ENCODE data around the gene NOTO.

NOTO gene

DNA sequence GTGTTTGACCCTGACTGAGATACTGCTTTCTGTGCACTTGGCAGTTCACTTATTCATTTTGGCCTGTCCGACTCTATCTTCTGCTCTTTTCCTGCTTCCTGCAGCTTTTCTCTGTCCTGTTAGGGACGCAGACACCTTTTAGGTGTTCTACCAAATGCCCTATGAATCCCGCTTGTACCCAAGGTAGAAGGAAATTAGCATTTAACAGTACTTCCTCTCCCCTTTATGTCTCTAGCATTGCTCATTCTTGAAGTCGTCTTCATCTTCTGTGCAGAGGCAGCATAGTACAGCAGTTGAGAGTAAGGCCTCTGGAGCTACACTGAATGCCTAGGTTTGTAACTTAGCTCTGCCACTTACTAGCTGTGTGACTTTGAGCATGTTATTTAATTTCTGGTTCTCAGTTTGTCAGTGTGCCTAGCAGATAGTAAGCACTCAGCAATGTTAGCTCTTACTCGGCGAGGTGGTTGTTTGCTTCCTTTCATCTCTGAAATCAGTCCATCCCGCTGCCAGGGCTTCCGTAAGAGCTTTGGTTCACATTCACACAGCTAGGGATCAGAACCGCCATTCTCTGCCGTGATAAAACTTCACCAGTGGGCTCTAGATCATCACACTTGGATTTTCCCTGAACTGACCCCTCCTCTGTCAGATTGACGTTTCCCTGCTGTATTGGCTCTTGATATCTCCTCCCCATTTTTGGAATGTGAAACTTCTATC lies 33.1 kb downstream of the NOTO start:
- DNase-seq: no peak

DNA sequence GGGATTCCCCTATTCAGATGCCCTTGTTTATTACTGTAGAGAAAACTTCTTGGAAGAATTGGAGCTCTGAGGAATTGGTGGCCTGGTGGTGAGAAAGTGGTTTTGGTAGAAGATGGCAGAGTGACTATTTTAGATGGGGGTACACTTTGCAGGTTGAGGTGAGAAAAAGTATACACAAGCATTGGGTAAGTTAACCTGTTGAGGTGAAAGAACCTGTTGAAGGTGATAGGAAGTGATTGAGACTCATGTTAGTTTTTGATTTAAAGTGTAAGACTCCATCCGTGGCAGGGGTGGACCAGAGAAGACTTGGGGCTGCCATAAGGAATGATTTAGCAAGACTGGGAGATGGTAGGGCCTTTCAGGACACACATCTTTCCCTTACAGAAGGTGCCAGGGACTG lies 34.8 kb downstream of the NOTO start:
- DNase-seq: no peak

DNA sequence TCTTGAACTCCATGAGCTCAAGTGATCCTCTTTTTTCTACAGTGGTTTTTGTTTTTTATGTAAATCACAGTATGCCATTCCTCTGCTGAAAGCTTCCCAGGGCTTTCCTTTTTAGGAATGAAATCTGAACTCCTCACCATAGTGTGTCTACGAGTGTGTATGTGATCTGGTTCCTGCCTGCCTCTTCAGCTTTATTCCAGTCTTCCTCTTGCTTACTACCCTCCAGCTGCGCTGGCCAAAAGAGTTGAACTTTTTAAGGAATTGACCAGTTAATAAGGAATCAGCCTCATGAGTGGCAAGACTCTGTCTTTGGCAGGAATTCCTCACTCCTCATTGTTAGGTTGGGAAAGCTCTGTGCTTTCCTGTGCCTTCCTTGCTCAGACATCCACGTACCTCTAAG lies 35.8 kb downstream of the NOTO start:
- DNase-seq: no peak

DNA sequence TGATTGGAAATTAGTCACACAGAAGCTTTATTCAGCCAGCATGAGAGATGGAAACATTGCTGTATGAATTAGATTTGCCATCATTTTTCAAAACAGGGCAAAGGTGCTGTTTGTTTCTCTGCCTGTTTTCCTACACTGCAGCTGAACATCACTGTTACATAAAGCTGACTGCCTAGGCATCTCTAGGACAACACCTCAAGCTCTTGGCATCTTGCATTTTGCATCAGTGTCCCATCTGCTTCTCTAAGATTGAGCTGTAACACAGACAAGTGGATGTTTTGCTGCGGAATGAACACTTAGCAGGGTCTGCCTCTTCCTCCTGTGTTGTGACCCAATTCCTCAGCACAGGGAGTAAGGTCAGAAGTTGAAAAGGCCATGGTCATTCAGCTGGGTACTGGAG lies 36.6 kb downstream of the NOTO start:
- no peak for DNase-seq

DNA sequence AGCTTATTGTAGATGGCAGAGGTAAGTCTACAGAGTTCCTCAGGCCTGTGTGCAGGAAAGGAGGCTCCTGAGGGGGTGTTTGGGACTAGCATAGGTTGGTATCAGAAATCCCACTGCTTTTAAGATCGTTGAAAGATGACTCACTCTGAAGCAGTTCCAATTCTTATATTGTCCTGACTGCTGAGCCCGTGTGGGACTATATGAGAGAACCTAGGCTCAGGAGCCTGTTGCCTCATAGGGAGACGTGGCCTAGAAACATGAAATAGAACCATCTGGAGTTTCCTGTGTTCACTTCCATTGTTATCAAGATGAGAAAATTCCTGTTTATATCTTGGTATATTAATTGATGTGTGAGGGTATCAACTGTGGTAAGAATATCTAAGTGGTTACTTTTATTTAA lies 37.4 kb downstream of the NOTO start:
- DNase-seq: no peak

DNA sequence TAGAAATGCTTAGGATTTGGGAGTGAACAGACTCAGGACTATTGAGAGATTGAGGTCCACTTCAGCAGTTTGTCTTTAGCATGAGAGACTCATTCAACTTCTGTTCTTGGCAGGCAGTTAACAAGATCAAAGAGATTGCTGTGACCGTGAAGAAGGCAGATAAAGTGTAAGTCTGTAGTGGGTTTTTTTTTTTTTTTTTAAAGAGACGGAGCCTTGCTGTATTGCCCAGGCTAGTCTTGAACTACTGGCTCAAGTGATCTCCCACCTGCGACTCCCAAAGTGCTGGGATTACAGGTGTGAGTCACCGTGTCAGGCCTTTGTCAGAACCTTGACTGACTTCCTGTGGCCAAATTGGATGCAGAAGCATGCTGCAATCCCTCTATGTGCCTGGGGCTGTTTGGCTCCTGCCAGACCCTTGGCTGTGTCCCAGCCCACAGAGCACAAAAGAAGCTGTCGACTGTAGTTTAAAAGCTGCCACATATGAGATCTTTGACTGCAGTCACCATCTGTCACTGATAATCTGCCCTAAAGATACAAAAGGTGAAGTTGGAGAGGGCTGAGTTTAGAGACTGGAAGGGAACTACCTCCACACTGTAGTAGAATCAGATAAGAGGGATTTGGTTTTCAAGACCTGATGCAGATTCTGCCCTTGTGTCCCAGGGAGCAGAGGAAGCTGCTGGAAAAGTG lies 41.7 kb downstream of the NOTO start:
- DNase-seq: no peak

DNA sequence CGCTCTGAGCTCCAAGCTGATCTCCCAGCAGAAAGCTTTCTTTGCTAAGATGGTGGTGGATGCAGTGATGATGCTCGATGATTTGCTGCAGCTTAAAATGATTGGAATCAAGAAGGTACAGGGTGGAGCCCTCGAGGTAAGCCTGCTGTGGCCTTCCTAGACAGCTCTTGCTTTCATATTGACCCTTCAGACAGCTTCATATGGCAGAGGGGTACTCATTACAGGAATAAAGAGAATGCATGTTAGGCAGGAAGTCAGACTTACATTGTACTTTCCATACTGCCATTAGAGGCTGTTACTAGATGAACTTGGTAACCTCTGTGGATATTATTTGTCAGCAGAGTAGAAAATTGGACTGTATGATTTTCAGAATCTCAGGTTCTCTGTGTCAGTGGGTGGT lies 42.2 kb downstream of the NOTO start:
- DNase-seq: no peak

DNA sequence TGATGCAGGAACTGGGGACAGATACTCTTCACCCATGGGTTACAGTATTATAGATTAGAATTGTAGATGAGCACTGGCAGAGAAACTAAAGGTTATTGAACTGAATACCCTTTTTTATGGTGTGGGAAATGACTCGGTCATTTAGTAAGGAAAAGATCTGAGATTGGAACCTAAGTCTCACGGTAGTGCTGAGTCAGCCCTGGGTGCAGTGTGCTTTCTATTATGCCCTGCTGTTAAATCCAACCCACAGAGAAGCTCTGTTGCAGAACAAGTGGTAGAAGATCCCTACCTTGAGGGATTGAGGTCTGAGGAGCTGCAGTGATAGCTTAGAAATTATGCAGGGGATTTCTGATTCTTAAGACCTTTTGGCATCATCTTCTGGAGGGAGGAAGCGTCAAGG lies 44.5 kb downstream of the NOTO start:
- DNase-seq: no peak

DNA sequence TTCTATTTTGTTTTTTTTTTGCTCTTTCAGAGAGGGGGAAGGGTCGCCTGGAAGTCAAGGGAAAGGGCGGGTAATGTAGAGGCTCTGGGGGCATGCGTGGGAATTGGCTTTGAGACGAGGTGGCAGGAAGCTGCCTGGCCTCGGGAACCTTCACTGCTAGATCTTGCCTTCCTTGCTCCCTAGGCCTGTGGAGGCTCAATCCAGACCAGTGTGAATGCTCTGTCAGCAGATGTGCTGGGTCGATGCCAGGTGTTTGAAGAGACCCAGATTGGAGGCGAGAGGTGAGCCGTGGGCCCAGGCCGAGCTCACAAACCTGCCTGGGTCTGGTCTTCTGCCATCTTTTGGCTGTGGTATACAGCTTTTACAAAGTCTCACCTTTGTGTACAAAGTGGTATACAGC lies 47.3 kb downstream of the NOTO start:
- no peak for DNase-seq

DNA sequence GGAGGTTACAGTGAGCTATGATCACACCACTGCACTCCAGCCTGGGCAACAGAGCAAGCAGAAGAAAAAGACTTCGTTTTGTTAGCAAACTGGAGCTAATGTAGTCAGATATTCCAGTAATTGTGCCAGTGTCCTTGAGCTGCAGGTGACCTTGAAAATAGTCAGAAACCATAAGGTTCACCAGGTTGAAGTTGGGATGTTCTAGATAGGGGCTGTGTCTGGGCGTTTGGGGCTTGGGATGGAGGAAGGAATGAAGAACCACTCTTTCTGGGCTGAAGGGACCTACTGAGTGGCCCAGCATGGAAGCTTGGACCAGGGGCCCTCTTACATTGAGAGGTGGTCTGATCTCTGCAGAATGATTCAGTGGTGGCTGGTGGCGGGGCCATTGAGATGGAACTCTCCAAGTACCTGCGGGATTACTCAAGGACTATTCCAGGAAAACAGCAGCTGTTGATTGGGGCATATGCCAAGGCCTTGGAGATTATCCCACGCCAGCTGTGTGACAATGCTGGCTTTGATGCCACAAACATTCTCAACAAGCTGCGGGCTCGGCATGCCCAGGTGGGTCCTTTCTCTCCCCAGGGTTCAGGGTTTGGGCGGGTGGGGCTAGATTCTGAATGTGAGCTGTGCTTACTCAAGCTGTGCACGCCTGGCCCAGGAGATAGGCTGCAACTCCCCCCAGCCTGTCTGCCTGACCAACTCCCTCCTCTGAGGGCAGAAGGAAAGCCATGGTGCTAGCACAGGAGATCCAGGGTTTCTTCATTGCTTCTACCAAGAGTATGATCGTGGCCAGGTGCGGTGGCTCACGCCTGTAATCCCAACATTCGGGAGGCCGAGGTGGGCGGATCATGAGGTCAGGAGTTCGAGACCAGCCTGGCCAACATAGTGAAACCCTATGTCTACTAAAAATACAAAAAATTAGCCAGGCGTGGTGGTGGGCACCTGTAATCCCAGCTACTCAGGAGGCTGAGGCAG lies 48.8 kb downstream of the NOTO start:
- DNase-seq: no peak

DNA sequence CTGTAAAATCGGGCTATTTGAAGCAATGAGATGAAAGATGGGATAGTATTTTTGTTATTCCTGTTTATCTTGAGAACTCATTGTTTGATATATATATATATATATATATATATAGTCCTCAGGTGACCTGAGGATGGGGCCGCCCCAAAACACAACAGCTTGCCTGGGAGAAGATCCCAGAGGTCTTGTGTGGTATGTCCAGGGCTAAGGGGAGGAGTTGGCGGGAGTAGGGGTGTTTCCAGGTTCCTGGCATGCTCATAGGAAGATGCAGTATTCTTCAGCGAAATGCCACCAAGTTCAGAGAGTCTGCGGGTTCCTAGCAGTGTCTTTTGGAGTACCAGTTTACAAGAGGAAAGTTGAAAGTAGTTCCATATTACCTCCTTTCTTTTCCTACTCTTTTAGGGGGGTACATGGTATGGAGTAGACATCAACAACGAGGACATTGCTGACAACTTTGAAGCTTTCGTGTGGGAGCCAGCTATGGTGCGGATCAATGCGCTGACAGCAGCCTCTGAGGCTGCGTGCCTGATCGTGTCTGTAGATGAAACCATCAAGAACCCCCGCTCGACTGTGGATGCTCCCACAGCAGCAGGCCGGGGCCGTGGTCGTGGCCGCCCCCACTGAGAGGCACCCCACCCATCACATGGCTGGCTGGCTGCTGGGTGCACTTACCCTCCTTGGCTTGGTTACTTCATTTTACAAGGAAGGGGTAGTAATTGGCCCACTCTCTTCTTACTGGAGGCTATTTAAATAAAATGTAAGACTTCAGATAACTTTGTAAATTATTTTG lies 50.1 kb downstream of the NOTO start:
- no peak for DNase-seq

DNA sequence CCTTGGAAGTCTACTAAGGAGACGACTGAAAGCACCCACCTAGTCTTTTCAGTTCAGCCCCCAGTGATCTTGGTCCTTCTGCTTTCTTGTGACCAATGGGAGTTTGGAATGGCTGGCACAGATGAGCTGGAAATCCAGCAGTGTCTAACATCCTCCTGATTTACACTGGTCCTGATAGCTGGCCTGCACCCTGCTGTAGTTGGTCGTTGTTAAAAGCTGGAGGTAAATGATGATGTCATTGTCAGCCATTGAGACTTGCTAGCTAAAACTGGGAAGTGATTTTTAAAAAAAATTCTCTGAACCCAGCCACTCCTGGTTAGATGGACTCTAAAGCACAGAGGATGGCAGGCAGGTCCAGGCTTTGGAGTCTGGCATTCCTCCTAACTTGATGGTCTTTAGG lies 51.0 kb downstream of the NOTO start:
- DNase-seq: no peak

DNA sequence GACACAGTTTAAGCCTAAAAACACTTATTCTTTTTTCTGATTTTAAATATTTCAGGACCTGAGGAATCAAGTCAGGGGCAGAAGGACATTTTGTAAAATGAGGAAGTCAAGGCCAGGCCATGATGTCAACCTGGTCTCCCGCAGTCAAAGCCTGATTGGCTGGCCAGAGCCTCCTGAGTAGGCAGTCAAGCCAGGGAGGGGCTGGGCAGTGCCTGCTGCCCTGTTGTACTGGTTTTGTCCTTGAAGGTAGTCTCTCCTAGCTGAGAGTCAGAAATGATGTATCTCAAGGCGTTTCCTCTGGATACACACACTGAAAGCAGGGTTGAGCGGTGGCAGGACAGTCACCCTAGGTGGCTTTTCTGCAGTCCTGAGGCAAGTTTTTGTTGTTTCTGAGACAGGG lies 51.5 kb downstream of the NOTO start:
- DNase-seq: no peak

DNA sequence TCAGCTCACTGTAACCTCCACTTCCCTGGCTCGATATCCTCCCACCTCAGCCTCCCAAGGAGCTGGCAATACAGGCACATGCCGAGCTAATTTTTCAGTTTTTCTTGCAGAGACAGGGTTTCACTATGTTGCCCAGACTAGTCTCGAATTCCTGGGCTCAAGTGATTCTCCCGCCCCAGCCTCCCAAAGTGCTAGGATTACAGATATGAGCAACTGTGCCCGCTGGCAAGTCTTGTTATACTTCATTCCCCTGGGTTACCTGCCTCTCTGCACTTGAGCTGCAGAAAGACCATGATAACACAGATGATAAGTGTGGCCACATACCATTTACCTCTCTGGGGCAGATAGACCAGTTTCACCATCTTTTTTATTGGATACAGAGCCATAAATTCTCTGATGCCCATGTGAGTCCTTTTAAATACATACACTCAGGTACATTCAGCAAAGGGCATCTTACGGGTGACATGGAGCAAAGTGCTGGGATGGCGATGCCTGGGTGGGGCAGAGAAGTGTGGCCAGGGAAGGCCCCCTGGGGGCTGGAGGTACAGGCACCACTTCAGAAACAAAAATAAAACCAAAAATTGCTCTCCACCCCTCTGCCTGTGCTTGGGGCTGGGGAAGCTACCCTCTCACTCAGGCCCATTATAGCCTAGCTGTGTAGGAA lies 52.1 kb downstream of the NOTO start:
- DNase-seq: no peak

DNA sequence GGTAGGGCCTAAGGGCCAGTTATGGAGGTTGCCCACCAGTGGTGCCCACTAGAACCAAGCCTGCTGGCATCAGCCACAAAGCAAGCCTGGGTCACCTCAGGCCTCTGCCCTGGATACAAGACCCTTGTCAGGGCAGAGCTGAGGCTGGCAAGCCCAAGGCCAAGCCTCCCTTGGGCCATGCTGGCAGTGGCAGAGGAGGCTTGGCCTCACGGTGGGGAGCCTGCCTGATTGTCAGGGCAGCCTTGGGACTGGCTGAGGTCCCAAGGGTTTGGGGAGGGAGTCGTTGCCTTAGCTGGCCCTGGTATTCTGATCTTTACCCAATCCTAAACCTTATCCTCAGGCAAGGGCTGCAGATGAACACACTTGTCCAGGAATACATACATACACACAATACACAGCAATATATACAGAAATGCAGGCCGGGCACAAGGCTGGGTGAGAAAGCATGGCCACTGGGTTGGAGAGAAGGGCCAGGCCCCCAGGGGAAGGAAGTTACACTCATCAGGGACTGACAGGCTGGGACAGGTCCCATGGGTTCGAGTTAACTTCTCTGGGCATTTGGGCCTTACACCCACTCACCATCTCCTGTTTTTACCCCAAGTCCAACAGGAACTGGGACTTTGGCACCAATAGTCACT lies 52.8 kb downstream of the NOTO start:
- no peak for DNase-seq

DNA sequence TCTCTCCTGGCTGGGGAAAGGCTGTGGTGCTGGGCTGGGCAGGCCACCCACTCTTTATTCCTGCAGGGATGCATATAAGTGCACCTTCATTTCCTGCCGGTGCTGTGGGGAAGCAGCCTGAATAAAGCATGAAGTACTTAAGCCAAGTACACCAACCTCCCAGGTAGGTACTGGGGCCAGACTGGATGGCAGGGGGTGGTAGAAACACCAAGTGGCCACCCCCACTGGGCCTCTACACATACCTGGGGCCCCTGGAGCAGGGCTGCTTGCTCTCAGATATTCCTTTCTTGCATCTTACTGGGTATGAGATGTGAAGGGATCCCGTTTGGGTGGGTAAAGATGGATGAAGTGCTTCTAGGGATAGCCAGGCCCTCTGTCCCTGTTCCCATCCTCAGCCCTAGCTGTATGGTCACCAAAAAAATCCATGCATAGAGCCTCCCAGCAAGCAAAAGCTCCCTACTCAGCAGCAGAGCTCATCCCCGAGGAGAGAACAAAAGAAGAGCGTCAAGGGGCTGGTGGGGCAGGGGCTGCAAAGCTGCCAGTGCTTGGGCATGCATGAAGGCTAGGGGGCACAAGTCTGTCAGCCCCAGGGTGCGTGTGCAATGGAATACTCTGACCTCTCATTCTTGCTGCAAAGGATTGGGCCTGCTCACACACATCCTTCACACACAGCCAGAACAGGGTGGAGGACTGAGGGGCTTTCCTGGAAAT lies 53.7 kb downstream of the NOTO start:
- no peak for DNase-seq

DNA sequence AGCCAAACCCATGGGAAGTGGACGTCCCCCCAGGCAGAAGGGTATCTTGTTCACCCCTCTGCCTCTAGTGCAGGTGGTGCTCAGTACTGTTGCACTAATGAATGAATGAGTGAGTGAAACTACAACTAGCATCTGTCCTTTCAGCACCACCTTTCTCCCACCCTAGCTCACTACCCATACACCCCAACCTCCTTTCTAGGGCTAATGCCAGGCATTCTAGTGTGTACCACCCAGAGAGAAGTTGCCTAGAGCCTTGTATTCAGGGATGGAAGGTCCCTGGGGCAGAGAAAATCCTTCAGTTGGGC lies 54.2 kb downstream of the NOTO start:
- no peak for DNase-seq

DNA sequence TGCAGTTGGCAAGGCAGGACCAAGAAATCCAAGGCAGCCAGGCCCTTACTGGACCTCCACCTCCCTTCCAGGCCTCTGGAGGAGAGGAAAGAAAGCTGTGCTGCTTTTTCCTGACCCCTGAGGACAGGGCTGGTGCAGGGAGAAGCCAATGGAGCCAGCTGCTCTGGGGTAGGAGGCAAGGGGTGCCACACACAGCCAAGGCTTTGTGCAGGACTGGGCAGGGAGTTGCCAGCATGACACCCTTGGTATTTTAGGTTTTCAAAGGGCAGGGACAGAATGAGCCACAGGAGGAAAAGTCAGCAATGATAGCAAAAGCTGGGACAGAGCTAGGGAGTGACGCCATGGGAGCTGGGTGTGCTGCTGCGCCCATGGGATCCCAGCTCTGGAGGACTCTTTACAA lies 54.6 kb downstream of the NOTO start:
- no peak for DNase-seq

DNA sequence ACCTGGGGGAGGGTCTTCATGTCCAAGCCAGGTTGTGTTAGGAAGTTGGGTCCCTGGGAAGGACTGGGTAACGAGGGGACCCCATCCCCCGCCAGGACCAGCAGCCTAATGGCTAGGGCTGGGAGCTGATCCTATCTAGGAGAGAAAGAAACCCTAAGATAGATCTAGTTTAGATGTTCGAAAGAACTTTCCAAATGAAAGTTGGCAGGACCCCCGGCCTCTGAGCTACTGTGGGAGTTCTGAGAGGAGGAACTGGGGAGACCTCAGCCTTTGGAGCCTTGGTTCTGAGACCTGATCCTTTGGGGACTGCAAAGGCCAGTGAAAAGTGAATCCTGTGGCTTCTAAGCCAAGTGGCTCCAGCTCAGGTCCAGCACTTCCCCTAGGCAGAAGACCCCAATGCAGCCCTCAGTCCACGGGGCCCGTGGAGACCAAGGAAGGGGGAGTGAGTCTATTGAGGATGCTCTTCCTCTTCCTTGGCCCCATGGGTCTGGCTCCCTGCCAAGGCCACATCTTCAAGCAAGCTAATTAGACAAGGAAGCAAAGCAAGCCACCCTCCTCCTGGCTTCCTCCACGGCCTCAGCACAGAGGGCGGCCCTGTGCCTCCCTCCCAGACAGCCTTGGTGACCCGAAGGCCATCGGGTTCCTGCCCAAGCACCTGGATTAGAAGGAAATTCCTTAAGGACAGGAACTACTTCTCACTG lies 55.2 kb downstream of the NOTO start:
- DNase-seq: no peak

DNA sequence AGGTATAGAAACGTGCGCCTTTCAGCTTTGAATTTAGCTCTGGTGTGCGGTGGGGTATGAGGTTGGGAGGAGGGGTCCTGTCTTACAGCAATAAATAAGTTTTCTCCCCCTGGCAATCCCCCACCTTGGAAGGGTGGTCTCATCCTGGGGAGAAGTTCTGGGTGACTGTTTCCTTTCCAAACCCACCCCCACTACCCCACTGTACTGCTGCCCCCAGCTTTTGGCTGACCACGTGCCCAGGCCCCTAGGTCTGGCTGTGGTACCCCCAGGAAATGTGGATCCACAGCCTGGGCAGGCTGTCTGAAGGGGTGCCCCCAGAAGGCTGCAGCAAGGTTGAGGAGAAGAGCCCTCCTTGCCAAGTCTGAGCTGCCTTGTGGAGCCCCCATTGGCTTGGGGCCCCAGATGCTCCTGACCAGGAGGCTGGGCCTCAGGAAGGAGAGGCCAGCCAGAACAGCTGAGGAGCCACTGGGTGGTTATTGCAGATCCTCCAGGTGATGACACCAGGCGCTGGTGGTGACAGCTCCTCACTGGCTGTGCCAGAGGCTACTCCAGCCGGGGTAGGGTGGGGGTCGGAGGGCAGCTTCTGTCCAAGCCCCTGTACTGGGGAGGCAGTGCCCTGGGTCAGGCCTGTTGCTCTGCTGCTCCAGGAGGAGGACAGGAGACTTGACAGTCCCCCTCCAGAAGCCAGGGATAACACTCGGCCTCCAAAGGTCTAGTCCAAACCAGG lies 56.0 kb downstream of the NOTO start:
- no peak for DNase-seq
